ENCODE results near the gene ELANE. TPM values are rescaled to one million over a fixed set of nuclear protein-coding genes. Genes with fewer than 3 reads are reported as not detected.

ELANE gene
- total RNA-seq, result not detected in 2 replicates

GRCh38 chr19:852136-853013, at the start of gene ELANE:
TSS of gene ELANE (plus strand) at chr19:852303. CDS start at chr19:852329, 26 bp downstream.

GRCh38 chr19:821825-822503, 30.1 kb upstream of the ELANE start, which contains the start of gene PLPPR3:
TSS of gene PLPPR3 (minus strand) at chr19:821955. CDS start at chr19:821559, 396 bp downstream.

GRCh38 chr19:827710-828321, 24.3 kb upstream of the ELANE start, which contains the start of gene AZU1:
TSS of gene AZU1 (plus strand) at chr19:827837. CDS start at chr19:827847, 10 bp downstream.

GRCh38 chr19:840519-841206, 11.4 kb upstream of the ELANE start, which contains the start of gene PRTN3:
TSS of gene PRTN3 (plus strand) at chr19:840999. CDS start at chr19:841009, 10 bp downstream.

GRCh38 chr19:858868-859843, 7.1 kb downstream of the ELANE start, which contains the start of gene CFD:
TSS of gene CFD (plus strand) at chr19:859664. CDS start at chr19:859690, 26 bp downstream.

GRCh38 chr19:892894-893689, 41.0 kb downstream of the ELANE start, which contains the start of the genes MED16 and RNU6-9:
TSS of gene MED16 (minus strand) at chr19:893187. CDS start at chr19:891131, 2,056 bp downstream.
TSS of gene RNU6-9 (plus strand) at chr19:893484.

Other genes with a start within 250 kb of the ELANE start
- gene POLRMT, start 218.8 kb upstream of the ELANE start, total RNA-seq, result 27.9 and 38.4 TPM in 2 replicates
- gene FGF22, start 212.4 kb upstream of the ELANE start, total RNA-seq, result not detected in 2 replicates
- gene RNF126, start 189.1 kb upstream of the ELANE start, total RNA-seq, result 90.7 and 99.4 TPM in 2 replicates
- 103 and 104 TPM in 2 replicates for gene FSTL3, start 175.9 kb upstream of the ELANE start, total RNA-seq
- not detected in 2 replicates for gene PRSS57, start 156.9 kb upstream of the ELANE start, total RNA-seq
- gene PALM, start 143.4 kb upstream of the ELANE start, total RNA-seq, result 5.9 and 6.9 TPM in 2 replicates
- not detected in 2 replicates for gene MISP, start 101.2 kb upstream of the ELANE start, total RNA-seq
- gene PTBP1, start 54.9 kb upstream of the ELANE start, total RNA-seq, result 303 and 434 TPM in 2 replicates
- 0.25 TPM in 1 of 2 replicates, not detected in the other for gene PLPPR3, start 30.3 kb upstream of the ELANE start, total RNA-seq
- gene AZU1, start 24.5 kb upstream of the ELANE start, total RNA-seq, result not detected in 2 replicates
- not detected in 2 replicates for gene PRTN3, start 11.3 kb upstream of the ELANE start, total RNA-seq
- gene CFD, start 7.4 kb downstream of the ELANE start, total RNA-seq, result 0.40 and 1.4 TPM in 2 replicates
- gene MED16, start 40.9 kb downstream of the ELANE start, total RNA-seq, result 50.0 and 62.7 TPM in 2 replicates
- gene RNU6-9, start 41.2 kb downstream of the ELANE start, total RNA-seq, result not detected in 2 replicates
- 35.4 and 39.2 TPM in 2 replicates for gene R3HDM4, start 60.9 kb downstream of the ELANE start, total RNA-seq
- gene KISS1R, start 65.0 kb downstream of the ELANE start, total RNA-seq, result not detected in 2 replicates
- 4.6 and 6.9 TPM in 2 replicates for gene ARID3A, start 73.7 kb downstream of the ELANE start, total RNA-seq
- 69.5 and 80.6 TPM in 2 replicates for gene WDR18, start 132.0 kb downstream of the ELANE start, total RNA-seq
- gene GRIN3B, start 148.1 kb downstream of the ELANE start, total RNA-seq, result 0.53 and 2.6 TPM in 2 replicates
- 144 and 147 TPM in 2 replicates for gene TMEM259, start 168.8 kb downstream of the ELANE start, total RNA-seq
- gene RNU6-2, start 169.2 kb downstream of the ELANE start, total RNA-seq, result not detected in 2 replicates
- gene CNN2, start 174.3 kb downstream of the ELANE start, total RNA-seq, result 166 and 189 TPM in 2 replicates
- 6.1 and 13.3 TPM in 2 replicates for gene ABCA7, start 187.8 kb downstream of the ELANE start, total RNA-seq
- 43.0 and 45.8 TPM in 2 replicates for gene ARHGAP45, start 214.9 kb downstream of the ELANE start, total RNA-seq
- 352 and 370 TPM in 2 replicates for gene POLR2E, start 243.1 kb downstream of the ELANE start, total RNA-seq